Measurements from ENCODE around the gene ASB3. TPM values are rescaled to one million over a fixed set of nuclear protein-coding genes. Genes with fewer than 3 reads are reported as not detected.
"Not testable (repeated sequence)": the region's sequence is repeated elsewhere in the genome, so short reads cannot be mapped to it uniquely, and the experiment has no call there.

Gene ASB3, protein sequence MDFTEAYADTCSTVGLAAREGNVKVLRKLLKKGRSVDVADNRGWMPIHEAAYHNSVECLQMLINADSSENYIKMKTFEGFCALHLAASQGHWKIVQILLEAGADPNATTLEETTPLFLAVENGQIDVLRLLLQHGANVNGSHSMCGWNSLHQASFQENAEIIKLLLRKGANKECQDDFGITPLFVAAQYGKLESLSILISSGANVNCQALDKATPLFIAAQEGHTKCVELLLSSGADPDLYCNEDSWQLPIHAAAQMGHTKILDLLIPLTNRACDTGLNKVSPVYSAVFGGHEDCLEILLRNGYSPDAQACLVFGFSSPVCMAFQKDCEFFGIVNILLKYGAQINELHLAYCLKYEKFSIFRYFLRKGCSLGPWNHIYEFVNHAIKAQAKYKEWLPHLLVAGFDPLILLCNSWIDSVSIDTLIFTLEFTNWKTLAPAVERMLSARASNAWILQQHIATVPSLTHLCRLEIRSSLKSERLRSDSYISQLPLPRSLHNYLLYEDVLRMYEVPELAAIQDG
- polyA plus RNA-seq (54.3 and 60.4 TPM in 2 replicates), polyA minus RNA-seq (112 and 114 TPM in 2 replicates)

DNA sequence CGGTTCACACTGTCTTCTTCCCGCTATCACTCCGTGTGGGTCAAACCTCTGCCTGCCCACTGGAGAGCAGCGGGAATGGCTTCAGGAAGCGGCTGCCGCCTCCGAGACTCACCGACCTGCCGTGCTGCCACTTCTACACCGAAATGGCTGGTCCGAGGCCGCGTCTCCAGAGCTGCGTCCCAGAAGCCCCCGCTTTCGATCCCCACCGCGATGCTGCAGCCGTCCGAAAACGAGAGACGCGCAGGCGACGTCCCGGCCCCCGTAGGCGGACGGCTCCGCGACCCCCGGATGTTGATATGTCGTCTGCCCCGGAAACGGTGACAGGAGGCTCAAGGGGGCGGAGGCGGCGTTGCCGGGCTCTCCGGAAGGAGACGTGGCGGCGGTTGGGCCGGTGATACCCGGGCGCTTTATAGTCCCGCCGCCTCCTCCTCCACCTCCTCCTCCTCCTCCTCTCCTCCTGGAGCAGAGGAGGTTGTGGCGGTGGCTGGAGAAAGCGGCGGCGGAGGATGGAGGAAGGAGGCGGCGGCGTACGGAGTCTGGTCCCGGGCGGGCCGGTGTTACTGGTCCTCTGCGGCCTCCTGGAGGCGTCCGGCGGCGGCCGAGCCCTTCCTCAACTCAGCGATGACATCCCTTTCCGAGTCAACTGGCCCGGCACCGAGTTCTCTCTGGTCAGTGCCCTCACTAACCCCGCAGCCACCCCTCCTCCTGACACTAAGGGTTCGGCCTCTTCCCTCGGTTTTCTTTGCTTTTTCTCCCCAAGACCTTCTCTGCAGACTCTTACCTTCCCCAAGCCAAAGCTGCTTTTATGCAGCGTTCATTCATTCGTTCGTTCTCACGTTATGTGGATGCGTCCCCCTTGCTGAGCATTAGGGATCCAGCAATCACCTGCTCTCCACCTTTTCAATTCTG is at the start of gene ASB3, which contains the start of gene ERLEC1:
Gene ASB3 (minus strand): TSS at position 249 of the 909 bp plus-strand sequence. CDS start 21,381 bp downstream, outside the sequence.
Gene ERLEC1 (plus strand): TSS at position 340 of the 909 bp plus-strand sequence. CDS start 167 bp downstream, at position 507.
- Histone ChIP-seq H3K36me3 (ENCODE audit: insufficient read depth, low read length) (no peaks in the 10 kb centered on the region), H4K20me1 (ENCODE audit: insufficient read depth) (no peaks in the 10 kb centered on the region), H2AFZ (ENCODE audit: low read depth, low read length) (peak within 1 kb of the TSS; percentile 98), H3K4me2 (ENCODE audit: low read length) (peak within 1 kb of the TSS; percentile 97), H3K79me2 (replicated peaks; ENCODE audit: insufficient read depth, low read length) (peaks cover 64% of the 10 kb centered on the region), H3K9ac (ENCODE audit: low read length) (peak within 1 kb of the TSS; percentile 91), H3K9me2 (ENCODE audit: insufficient read depth, low read length) (no peaks in the 10 kb centered on the region), H3F3A (ENCODE audit: insufficient read depth, low read length, poor library complexity, severe bottlenecking) (no peaks in the 10 kb centered on the region), H3K4me3 (ENCODE audit: low read length) (peak within 1 kb of the TSS; percentile 76), H3K27ac (ENCODE audit: low read length) (peak within 1 kb of the TSS; percentile 89), H3K9me3 (ENCODE audit: low read length) (no peaks in the 10 kb centered on the region), H3K27me3 (ENCODE audit: insufficient read depth, low read depth, low read length) (no peaks in the 10 kb centered on the region)
- peak; percentile 42 for TF ChIP-seq SMC3 (conservative IDR thresholded peaks at IDR 0.05; ENCODE audit: poor library complexity)
- TF ChIP-seq RAD21 (conservative IDR thresholded peaks at IDR 0.05): peak; percentile 4
- no peak for TF ChIP-seq EZH2 (IDR thresholded peaks at IDR 0.05; ENCODE audit: borderline replicate concordance, insufficient read depth, low read length, poor library complexity, severe bottlenecking)
- TF ChIP-seq, protein P1, sequence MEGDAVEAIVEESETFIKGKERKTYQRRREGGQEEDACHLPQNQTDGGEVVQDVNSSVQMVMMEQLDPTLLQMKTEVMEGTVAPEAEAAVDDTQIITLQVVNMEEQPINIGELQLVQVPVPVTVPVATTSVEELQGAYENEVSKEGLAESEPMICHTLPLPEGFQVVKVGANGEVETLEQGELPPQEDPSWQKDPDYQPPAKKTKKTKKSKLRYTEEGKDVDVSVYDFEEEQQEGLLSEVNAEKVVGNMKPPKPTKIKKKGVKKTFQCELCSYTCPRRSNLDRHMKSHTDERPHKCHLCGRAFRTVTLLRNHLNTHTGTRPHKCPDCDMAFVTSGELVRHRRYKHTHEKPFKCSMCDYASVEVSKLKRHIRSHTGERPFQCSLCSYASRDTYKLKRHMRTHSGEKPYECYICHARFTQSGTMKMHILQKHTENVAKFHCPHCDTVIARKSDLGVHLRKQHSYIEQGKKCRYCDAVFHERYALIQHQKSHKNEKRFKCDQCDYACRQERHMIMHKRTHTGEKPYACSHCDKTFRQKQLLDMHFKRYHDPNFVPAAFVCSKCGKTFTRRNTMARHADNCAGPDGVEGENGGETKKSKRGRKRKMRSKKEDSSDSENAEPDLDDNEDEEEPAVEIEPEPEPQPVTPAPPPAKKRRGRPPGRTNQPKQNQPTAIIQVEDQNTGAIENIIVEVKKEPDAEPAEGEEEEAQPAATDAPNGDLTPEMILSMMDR (IDR thresholded peaks at IDR 0.05; ENCODE audit: poor library complexity, severe bottlenecking): no peak
- TF ChIP-seq EP300 (conservative IDR thresholded peaks at IDR 0.05; ENCODE audit: poor library complexity, severe bottlenecking): peak; percentile 74
- TF ChIP-seq TAF1 (IDR thresholded peaks at IDR 0.05; ENCODE audit: low read depth): peak; percentile 95
- peak; percentile 90 for TF ChIP-seq MXI1 (conservative IDR thresholded peaks at IDR 0.05; ENCODE audit: poor library complexity, severe bottlenecking)
- peak; percentile 96 for TF ChIP-seq POLR2AphosphoS5 (IDR thresholded peaks at IDR 0.05)
- TF ChIP-seq, protein P2, sequence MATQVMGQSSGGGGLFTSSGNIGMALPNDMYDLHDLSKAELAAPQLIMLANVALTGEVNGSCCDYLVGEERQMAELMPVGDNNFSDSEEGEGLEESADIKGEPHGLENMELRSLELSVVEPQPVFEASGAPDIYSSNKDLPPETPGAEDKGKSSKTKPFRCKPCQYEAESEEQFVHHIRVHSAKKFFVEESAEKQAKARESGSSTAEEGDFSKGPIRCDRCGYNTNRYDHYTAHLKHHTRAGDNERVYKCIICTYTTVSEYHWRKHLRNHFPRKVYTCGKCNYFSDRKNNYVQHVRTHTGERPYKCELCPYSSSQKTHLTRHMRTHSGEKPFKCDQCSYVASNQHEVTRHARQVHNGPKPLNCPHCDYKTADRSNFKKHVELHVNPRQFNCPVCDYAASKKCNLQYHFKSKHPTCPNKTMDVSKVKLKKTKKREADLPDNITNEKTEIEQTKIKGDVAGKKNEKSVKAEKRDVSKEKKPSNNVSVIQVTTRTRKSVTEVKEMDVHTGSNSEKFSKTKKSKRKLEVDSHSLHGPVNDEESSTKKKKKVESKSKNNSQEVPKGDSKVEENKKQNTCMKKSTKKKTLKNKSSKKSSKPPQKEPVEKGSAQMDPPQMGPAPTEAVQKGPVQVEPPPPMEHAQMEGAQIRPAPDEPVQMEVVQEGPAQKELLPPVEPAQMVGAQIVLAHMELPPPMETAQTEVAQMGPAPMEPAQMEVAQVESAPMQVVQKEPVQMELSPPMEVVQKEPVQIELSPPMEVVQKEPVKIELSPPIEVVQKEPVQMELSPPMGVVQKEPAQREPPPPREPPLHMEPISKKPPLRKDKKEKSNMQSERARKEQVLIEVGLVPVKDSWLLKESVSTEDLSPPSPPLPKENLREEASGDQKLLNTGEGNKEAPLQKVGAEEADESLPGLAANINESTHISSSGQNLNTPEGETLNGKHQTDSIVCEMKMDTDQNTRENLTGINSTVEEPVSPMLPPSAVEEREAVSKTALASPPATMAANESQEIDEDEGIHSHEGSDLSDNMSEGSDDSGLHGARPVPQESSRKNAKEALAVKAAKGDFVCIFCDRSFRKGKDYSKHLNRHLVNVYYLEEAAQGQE (IDR thresholded peaks at IDR 0.05; ENCODE audit: borderline replicate concordance): peak; percentile 83

DNA sequence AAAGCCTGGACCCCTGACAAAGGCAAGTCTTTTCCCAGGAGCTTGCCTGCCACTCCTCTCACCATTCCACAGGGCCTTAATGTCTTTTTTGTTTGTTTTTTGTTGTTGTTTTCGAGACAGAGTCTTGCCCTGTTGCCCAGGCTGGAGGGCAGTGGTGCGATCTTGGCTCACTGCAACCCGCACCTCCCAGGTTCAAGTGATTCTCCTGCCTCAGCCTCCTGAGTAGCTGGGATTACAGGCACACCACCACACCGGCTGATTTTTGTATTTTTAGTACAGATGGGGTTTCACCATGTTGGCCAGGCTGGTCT is 43.2 kb upstream of the ASB3 start:
- H3K9me2 ChIP-seq (ENCODE audit: insufficient read depth, low read length); H3K27ac ChIP-seq (ENCODE audit: low read length); H3K4me3 ChIP-seq (ENCODE audit: low read length); H2AFZ ChIP-seq (ENCODE audit: low read depth, low read length); H3F3A ChIP-seq (ENCODE audit: insufficient read depth, low read length, poor library complexity, severe bottlenecking); H3K27me3 ChIP-seq (ENCODE audit: insufficient read depth, low read depth, low read length); H3K9me3 ChIP-seq (ENCODE audit: low read length); H3K9ac ChIP-seq (ENCODE audit: low read length); H3K79me2 ChIP-seq (replicated peaks; ENCODE audit: insufficient read depth, low read length); H4K20me1 ChIP-seq (ENCODE audit: insufficient read depth); H3K4me2 ChIP-seq (ENCODE audit: low read length); H3K36me3 ChIP-seq (ENCODE audit: insufficient read depth, low read length): not testable (repeated sequence)

All from neural cell (in vitro differentiated cells).